EL (cell line): ENCODE results near the gene DPP8.
"Not testable (repeated sequence)": the region's sequence is repeated elsewhere in the genome, so short reads cannot be mapped to it uniquely, and the experiment has no call there.

Experiments used
- DNase-seq: peaks from one replicate; pipeline ENCODE4 v3.0.0-alpha.2; 2016

Gene DPP8

DNA sequence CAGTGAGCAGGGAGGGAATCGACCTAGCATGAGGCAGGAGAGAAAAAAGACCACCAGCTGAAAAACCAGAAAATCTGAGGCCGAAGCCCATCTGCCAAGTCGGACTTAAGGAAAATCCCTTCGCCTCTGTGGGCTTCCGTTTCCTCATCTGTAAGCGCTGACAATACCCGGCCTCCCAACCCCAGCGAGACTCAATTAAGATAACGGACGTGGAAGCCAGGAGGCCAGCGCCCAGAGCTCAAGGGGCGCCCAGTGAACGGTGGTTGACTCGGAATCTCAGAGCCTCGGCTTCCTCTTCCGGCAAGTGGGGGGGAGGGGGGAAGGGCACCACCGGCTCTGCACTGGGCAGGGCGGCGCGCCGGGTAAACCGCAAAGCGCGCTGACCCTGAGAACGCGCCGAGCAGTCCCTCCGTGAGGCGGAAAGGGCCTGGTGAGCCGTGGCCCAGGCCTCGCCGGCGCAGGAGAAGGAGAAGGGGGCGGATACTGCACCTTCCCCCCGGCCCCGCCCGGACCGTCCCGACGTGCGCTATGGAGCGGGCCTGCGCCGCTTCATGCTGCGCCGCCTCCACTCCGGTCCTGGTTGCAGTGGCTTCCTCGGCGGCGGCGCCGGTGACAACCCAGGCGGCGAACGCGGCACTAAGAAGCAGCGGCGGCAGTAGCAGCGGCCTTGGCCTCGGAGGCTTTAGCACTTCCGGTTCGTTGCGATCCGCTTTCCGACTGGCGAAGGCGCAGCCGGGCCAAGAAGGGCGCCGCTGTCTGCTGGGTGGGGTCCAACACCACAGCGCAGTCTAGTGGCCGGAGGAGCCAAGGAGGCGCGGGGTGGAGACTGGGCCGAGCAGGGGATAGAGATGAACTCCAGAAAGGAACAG lies at the start of gene DPP8:
Gene DPP8, minus strand, starts transcription at position 693 of the 869 bp plus-strand sequence. CDS start 5,136 bp downstream, outside the sequence.
- DNase-seq, result peak; percentile 93

DNA sequence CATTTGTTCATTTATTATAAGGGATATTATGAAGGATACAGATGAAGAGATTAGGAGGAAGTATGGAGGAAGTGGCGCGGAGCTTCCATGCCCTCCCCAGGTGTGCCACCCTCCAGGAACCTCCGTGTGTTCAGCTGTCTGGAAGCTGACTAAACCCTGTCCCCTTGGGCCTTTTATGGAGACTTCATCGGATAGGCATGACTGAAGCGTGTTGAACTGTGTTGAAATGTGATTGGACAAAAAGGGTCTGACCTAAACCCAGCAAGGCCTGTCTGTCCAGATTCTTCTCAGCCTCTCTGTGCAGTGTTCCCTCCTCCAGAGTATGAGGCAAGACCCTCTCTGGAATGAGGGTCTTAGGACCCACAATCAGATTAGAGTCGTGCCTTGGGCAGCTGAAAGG lies 44.4 kb upstream of the DPP8 start:
- no peak for DNase-seq

GRCh38 chr15:65559941-65560340 lies 42.5 kb upstream of the DPP8 start:
- no peak for DNase-seq

DNA sequence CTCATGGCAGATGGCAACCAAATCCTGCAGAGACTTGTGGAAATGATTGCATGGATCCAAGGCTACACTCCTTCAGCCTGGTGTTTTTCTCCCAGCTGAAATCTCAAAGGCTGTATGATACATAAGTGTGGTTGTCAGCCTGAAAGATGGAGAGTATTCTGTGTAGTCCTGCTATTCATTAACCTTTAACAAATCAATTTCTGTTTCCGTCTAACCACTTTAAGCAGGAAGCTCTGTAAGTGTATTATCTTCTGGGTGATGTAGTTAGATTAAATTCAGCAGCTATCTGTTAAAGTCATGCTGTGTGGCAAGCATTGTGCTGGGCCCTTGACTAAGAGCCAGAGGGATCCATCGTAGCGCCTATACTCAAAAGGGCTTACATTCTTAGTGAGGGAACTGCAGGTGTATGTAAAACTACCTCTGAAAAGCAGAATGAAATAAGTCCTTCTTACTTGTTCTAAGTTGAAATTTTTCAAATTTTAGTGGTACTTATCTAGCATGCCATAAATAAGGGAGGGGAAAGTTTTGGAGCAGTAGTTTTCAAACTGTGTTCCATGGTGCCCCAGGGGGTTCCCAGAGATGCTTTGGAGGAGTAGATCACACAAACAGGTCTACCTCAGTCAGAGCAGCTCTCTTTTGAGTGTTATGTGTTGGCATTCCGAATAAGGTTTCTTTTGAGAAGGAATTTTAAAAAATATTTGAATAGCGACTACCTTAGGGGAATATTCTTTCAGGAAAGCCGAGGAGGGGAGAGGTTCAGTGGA lies 41.7 kb upstream of the DPP8 start:
- DNase-seq, result no peak

- DNase-seq, result peak; percentile 65
These were observed 40.8 kb upstream of the DPP8 start for GRCh38 chr15:65558336-65558735.

GRCh38 chr15:65556622-65557021 lies 39.1 kb upstream of the DPP8 start:
- DNase-seq, result no peak

- DNase-seq, result no peak
These were observed 36.2 kb upstream of the DPP8 start for GRCh38 chr15:65553691-65554090.

DNA sequence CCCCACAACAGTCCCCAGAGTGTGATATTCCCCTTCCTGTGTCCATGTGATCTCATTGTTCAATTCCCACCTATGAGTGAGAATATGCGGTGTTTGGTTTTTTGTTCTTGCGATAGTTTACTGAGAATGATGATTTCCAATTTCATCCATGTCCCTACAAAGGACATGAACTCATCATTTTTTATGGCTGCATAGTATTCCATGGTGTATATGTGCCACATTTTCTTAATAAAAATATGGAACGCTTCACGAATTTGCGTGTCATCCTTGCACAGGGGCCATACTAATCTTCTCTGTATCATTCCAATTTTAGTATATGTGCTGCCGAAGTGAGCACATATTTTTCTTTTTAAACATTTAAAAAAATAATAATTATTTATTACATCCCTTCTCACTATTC lies 35.4 kb upstream of the DPP8 start:
- DNase-seq, result not testable (repeated sequence)

DNA sequence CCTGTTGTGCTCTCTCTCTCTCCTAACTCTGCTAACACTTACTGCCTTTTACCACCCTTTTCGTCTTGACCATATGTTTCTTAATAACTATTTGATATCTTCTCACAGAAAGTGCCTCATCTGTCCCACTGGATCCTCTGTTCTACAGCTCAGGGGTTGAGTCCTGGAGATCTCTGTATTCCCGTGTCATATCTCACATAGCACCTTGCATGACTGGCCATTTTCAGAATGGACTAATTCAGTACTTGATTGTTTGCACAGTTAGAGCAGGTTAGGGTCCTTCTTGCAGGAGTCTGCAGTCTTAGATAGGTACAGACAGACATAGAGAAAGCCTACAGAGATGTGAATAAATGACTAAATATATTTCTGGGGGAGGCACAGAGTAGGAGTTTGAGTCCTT lies 33.7 kb upstream of the DPP8 start:
- DNase-seq, result no peak

DNA sequence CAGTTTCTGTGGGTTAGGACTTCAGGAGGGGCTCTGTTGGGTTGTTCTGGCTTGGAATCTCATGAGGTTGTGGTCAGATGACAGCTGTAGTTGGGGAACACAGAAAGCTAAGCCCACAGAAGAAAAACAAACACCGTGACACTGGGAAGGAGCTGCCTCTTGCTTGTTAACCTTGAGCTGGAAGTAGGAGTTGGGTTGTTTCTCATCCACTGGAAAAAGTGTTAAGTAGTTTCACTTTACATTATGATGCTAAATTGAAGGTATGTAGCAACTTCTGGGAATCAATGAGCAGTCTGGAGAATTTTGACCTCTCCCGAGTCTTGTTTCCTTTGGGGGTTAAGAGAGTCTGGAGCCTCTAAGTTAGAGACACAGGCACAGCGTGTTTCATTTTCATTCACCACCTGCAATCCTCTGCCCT lies 33.2 kb upstream of the DPP8 start:
- DNase-seq, result peak; percentile 33

DNA sequence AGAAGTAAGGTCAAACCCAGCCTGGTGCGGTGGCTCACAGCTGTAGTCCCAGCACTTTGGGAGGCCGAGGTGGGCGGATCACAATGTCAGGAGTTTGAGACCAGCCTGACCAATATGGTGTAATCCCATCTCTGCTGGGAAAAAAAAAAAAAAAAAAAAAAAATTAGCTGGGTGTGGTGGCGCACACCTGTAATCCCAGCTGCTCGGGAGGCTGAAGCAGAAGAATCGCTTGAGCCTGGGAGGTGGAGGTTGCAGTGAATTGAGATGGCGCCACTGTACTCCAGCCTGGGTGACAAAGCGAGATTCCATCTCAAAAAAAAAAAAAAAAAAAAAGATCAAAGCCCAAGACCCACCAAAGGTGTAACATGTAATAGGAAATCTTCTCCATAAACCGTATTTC lies 31.8 kb upstream of the DPP8 start:
- DNase-seq, result not testable (repeated sequence)

DNA sequence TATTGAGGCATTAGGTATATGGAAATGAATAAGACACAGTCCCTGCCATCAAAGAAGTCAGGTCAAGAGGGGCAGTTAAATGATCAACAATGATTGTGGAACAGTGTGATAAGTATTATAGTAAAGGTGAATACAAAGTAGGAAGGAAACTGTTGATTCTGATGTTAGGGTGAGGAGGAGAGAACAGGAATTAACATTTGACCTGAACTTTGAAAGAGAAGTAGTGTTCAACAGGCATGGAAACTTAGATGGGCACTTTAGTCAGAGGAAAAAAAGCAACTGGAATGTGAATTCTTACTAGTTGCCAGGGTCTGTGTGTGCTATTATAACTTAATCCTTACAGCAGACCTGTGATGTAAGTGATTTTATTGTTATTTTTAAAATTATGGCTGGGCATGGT lies 30.4 kb upstream of the DPP8 start:
- DNase-seq, result no peak

GRCh38 chr15:65541231-65541820 lies 23.8 kb upstream of the DPP8 start:
- no peak for DNase-seq

DNA sequence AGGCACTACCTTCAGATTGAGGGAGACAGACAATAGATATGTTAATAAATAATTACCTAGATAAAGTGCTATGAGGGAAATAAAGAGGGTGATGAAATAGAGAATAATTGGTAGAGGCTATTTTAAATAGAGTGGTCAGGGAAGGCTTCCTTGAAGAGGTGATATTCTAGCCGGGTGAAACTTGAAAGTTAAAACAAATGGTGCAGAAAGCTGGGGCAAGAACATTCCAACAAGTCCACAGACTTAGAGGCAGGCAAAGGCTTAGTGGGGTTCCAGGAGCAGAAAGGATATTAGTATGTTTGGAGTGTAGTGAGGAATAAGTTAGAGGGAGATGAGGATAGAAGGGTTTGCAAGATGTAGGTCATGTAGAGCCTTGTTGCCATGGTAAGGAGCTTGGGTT lies 22.8 kb upstream of the DPP8 start:
- DNase-seq, result no peak

DNA sequence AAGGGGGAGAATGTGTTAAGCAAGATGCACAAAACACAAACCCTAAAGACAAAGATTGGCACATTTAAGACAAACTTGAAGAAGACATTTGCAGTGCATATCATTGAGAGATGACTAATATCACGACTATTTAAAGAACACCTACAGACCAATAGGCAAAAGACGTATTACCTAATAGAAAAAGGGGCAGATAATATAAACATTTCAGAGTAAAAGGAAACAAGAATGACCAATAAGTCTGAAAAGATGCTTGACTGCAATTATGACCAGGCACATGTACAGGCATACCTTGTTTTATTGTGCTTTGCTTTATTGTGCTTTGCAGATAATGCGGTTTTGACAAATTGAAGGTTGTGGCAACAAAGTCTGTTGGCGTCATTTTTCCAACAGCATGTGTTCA lies 17.7 kb upstream of the DPP8 start:
- DNase-seq, result no peak

GRCh38 chr15:65533057-65533756 lies 15.7 kb upstream of the DPP8 start:
- no peak for DNase-seq

DNA sequence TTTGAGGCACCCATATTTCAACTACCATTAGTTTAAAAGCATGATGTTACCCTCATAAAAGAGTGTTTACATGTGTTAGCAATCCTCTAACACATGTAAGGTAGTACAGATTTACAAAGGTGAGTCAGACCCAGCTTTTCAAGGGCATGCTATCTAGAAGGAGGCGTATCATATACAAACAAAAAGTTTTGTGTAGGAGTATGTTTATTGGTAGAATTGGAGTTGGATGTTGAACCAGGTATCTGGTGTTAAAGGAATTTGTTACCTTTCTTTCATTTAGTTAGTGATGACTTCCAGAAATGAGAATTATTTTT lies 15.2 kb upstream of the DPP8 start:
- DNase-seq, result peak; percentile 61

DNA sequence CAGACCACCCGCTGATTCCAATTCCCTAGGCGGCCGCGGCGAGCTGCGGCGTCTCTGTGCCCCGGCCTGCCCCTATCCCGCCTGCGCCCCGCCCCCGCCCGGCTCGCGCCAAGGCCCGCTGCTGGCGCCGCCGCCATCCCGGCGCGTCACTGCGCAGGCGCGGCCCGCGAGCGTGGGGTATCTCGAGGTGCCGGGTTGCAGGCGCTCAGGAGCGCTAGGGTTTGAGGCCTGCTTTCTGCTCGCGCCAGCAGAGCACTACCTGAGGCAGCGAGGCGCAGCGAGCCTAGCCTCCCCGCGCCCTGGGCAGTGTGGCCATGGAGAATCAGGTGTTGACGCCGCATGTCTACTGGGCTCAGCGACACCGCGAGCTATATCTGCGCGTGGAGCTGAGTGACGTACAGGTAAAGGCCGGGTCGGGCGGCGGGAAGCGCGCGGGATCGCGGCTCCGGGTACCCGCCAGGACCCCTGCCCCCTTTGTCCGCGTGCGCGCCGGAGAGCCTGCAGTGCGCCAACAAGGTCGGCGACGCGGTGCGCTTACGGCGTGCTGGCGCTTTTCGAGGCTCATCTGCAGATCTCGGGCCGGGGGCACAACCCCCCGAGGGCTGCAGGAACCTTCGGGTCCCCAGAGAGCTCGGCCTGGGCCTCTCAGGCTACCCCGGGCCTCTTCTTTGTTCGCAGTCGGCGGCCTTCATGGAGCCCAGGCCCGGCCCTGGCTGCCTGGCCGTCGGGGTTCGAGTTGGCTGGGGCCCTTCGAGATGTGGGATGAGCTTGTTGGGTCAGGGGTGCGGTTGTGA lies 13.0 kb upstream of the DPP8 start, which contains the start of gene HACD3:
Gene HACD3, plus strand, starts transcription at position 146 of the 794 bp plus-strand sequence. Its CDS starts 169 bp downstream, at position 315.
- DNase-seq, result peak; percentile 86

DNA sequence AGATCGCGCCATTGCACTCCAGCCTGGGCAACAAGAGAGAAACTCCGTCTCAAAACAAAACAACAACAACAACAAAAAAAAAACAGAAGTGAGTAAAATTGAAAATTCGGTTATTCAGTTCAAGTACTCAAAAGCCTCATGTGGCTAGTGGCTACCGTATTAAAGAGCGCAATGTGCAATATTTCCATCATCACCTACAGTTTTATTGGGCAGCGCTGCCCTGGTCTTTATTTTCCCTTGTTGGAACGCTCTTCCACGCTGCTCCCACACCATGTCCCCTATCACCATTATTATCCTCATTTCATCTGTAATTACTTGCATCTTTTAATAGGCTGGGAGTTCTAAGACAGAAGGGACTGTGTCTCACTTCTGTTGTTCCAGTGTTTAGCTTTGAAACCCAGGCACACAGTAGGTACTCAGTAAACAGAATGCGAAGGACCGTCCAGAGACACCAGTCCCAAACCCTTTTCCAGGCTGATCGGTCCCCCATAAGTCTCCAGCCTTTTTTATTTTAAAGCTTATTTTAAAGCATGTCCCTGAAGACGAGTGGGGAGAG lies 12.4 kb upstream of the DPP8 start:
- DNase-seq, result no peak

DNA sequence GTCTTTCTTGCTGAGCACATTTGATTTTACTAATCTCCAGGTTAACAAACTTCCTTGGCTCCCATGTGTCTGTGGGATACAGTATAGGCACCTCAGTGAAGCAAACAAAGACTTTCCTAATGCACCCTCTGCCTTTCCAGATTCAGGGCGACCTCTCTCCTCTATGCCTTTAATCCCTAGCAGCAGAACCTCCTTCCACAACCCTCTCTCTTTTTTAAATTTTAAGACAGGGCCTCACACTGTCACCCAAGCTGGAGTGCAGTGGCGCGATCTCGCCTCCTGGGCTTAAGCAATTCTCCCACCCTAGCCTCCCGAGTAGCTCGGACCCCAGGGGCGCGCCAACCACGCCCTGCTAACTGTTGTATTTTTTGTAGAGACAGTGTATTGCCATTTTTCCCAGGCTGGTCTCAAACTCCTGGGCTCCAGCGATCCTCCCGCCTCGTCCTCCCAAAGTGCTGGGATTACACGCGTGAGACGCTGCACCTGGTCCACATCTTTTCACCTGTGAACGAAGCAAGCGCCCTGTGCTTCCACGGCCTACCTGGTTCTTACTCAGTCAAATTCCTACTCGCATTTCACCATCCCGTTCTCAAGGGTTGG lies 11.1 kb upstream of the DPP8 start:
- DNase-seq, result no peak

DNA sequence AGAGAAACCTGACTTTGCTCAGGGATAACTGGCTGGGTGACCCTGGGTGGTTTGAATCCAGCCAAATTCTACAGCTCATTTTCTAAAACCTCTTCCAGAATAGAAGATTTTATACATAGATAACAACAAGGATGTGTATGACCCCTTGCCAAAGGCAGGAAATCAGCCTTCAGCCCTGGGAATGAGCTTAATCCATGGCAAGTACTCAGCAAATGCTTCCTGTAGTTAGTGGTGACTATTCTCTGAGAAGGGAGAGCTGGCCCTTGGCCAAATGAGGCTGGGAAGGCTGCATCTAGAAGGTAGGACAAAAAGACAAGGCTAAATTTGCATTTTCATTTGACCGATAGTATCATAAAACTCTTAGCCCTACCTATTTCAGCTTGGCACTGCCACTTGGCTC lies 8.1 kb upstream of the DPP8 start:
- peak; percentile 26 for DNase-seq

DNA sequence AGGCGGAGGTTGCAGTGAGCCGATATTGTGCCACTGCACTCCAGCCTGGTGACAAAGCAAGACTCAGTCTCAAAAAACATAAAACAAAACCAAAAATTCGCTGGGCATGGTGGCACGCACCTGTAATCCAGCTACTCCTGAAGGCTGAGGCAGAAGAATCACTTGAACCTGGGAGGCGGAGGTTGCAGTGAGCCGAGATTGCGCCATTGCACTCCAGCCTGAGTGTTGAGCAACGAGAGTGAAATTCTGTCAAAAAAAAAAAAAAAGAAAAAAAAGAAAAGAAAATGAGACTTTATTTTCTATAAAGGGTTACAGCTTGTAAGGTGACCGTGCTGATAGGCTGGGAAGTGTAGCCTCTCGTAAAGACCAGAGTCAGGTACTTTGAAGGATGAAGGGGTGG lies 6.7 kb upstream of the DPP8 start:
- no peak for DNase-seq
